GM19099 (cell line): ENCODE data around the gene HBG2.
"Not testable (repeated sequence)": the region's sequence is repeated elsewhere in the genome, so short reads cannot be mapped to it uniquely, and the experiment has no call there.

Experiments used
- POLR2A ChIP-seq: IDR thresholded peaks from 3 replicates; pipeline ENCODE4 v1.6.1; 2011; ENCODE audit warnings: low read depth; ENCODE audit not compliant: insufficient read length; ENCODE audit errors: extremely low read depth

HBG2 gene

GRCh38 chr11:5254646-5255413, at the start of gene HBG2:
TSS of gene HBG2 (minus strand) at chr11:5254781. CDS start at chr11:5254728, 53 bp downstream.
- TF ChIP-seq POLR2A: not testable (repeated sequence)

DNA sequence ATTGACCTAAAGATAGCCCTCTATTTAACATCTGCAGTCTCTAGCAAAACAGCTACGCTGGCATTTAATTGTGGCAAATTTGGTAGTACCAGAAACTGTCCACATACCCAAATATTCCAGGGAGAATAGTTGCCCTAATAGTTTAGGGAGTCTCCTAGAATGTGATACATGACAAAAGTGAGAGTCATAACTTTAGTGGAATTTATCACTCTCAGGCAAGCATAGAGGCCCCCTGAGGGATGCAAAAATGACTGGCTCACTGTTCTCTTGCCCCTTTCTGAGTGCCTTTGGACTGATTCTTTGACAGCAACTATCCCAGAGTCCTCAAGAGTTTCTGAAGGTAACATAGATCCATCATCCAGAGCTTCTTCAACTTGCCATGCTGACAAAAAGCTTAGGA, 49.5 kb upstream of the HBG2 start:
- no peak for TF ChIP-seq POLR2A

DNA sequence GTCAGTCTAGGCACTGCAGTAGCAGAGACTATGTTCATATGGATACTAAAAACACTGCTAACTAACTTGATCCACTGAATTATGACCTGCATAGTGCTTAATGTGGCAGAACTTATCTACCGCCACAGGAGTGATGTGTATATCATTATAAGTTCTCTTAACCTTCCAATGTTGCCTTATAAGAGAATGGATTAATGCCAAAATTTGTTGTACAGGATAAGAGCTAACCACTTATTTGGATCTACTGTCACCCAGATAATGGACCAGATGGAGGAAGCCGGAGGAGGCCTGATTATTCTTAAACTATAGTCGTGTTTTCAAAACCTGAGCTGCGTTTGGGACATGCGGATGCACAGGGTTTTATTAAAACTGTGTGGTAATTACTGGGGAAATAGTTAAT, 49.0 kb upstream of the HBG2 start:
- no peak for TF ChIP-seq POLR2A

DNA sequence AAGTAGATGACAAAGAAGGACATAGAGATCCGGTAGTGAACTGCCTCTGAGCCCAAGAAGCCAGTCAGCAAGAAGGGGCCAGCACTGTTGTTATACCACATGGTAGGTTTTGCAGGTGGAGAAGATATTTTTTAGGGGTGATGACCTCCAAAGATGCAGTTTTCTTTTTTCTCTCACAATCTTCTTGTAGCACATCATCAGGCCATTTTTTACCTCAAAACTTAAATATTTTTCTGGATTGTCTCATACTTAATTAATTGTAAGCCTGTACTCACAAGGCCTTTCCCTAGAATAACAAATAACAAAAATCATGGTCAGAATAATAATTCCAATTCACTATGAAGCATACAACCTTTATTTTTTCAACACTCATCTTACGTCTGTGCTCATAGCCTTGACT, 47.3 kb upstream of the HBG2 start, which contains the start of gene OR51B4:
Gene OR51B4, minus strand, starts transcription at position 101 of the 400 bp plus-strand sequence. Its CDS starts 0 bp downstream, at position 101.
- TF ChIP-seq POLR2A: no peak

DNA sequence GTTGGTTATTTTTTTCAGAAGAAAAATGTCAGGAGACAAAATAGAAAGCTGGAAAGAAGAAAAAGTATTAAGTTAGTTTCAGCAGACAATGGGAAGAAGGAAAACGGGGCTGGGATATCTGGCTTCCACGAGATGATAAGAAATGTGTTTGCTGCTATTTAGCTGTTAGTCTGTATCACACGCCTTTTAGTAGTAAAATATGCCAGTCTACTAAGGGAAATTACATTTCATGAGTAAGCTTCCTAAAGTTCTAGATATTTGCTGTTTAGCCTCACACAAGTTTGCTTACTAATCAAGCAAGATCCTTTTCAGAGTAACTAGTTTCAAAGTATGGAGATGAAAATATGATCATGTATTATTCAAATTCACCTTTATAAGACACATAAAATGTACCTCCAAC, 45.7 kb upstream of the HBG2 start:
- TF ChIP-seq POLR2A: no peak

DNA sequence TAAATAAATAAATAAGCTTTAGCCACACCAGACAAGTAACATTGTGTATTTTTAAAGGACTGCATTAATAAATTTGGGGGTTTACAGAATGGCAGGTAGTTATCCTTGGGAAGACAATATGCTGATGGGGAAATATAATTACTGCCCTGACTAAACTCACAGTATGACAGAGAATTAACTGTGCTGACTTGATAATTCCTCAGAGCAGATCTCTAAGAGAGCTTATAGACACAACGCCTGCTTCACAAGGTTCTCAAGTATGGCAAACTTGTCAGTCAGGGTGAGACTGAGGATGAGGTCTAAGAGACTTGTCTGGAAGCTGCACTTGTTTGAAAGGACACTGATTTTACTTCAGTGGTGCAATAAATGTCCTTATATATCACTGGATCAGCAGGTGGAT, 43.9 kb upstream of the HBG2 start:
- no peak for TF ChIP-seq POLR2A

DNA sequence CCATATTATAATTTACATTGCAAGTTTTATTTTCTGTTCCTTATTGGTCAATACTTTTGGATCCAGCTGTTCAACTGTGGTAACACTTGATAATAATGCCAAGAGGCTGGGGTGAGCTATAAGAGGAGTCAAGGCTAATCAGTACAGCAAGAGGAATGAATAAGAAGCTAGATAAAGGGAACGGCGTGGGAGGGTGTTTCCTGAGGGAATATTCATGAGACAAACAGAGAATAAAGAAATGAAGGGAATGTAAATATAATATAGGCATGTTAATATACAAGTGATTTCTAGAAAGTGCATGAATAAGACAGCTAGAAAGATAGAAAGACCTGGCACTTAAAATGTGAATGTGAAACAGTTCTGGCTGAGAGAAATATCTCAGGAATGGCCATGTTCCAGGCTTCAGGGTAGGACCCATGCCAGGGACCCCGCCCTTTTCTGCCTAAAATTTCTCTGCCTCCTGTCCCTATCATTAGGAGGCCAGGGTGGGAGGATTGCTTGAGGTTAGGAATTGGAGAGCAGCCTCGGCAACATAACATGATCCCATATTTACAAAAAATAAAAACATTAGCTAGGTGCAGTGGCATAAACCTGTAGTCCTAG, 43.2 kb upstream of the HBG2 start:
- no peak for TF ChIP-seq POLR2A

- TF ChIP-seq POLR2A: no peak
Measured at GRCh38 chr11:5293028-5293427, 38.4 kb upstream of the HBG2 start.

DNA sequence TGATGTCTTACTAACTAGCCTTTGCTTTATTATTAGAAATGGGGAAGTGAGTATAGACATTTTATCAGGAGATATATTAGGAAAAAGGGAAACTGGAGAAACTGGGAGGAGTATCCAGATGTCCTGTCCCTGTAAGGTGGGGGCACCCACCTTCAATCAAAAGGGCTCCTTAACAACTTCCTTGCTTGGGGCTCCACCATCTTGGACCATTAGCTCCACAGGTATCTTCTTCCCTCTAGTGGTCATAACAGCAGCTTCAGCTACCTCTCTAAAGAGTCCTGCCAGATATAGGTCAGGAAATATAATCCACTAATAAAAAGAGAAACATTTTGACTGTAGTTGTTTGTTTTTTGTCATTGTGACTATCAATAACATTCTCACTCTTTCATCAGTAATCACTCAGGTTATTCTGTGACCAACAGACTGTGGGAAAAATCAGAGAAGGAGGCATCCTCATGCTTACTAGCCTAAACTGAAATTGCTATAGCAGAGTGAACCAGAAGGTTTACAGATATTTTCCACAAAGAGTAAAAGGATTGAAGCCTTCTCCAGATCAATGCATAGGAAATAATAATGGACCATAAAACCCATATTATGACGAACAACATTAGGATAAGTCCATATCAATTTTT, 36.7 kb upstream of the HBG2 start:
- no peak for TF ChIP-seq POLR2A

GRCh38 chr11:5290106-5290505, 35.5 kb upstream of the HBG2 start:
- TF ChIP-seq POLR2A: no peak

DNA sequence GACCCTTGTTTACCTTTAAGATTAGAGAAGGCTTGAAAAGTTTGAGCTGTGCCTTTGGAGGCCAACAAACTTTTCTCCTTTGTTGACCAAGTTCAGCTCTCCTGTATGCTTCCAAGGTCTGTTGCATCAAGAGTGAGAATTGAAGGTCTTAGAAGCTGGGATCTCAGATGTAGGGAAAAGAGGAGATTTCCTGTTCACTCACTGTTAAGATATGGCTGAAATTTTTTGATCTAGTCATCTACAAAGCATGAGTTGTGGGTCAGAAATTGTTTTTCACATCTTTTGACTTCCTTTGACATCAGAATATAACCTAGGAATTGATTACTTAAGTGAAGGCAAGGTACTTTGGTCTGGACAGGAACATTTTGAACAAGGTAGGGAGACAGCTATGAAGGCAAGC, 35.1 kb upstream of the HBG2 start:
- TF ChIP-seq POLR2A: no peak

GRCh38 chr11:5288906-5289550, 34.4 kb upstream of the HBG2 start:
- TF ChIP-seq POLR2A: no peak

- no peak for TF ChIP-seq POLR2A
Measured at GRCh38 chr11:5288108-5288905, 33.7 kb upstream of the HBG2 start.

- no peak for TF ChIP-seq POLR2A
Measured at GRCh38 chr11:5286901-5287300, 32.3 kb upstream of the HBG2 start.

- no peak for TF ChIP-seq POLR2A
Measured at GRCh38 chr11:5286351-5286750, 31.8 kb upstream of the HBG2 start.
